ENCODE results near the gene JAKMIP3. TPM values are rescaled to one million over a fixed set of nuclear protein-coding genes. Genes with fewer than 3 reads are reported as not detected.

Gene JAKMIP3
- total and polyA plus RNA-seq, 2 donors (not counting 1 experiment from before 2014, with no cell fraction given): 0.17 to 0.21 TPM

DNA sequence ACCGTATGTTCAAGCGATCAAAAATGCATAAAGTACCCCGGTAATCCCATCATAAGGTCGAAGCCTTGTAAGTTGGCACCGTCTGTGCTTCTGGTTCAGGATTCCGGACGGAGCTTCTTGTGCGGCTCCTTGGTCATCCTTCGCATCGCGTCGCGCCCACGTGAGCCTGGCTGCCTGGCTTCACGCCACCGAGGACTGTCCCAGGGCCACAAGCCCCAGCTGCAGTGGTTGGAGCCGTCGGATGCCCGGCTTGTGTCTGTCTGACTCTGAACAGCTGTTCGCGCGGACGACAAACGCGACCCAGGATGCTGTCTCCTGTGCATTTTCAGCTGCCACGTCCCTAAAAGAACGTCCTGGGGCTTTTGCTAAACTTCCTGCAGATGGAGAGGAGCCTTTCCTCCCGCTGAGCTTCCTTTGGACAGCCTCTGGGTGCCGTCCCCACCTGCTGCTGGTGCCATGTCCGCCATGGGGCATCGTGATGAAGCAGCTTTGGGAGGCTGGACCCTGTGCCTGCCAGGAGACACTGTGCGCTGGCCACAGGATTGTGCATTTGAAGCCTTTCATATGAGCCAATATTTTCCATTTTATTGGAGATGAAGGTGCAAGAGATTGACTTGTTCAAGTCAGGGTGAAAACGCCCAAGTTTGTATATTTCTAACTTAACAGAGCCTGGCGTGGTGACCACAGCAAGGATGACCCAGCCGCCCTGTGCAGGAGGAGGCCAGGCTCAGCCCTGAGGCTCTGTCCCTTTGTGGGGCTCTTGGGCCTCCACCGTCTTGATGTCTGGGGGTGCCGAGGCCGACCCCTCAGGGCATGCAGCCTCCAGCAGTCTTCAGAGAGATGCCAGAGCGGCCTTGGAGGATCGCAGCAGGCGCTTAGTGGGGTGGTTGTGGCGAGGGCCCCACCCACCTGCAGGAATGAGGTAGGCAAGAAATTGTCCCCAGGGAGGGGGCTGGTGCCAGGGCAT, 6.7 kb upstream of the JAKMIP3 start:
- WGBS (ENCODE audit: insufficient coverage): 86% methylated on average over 41 of the region's 42 CpGs
- peaks cover 0 to 17% (median 0%) of the 10 kb centered on the region in 3 donors for H3K9me3 ChIP-seq (ENCODE audit: control extremely low read depth in 1 of 3, control insufficient read depth in 2 of 3, insufficient read depth in 1 of 3, low read length in 2 of 3)
- H2AFZ ChIP-seq (ENCODE audit: insufficient read depth, low read depth, low read length, poor library complexity, severe bottlenecking): no peak overlapping the region
- H3K4me3 ChIP-seq (ENCODE audit: control extremely low read depth in 1 of 5, extremely low read depth in 1 of 5, insufficient read depth in 1 of 5, low read depth in 2 of 5, low read length in 4 of 5): no peak overlapping the region
- H3K27ac ChIP-seq (ENCODE audit: low read length in 2 of 2): no peak overlapping the region
- DNase-seq: no peak
- peaks cover 0 to 3% (median 0%) of the 10 kb centered on the region in 4 experiments for H3K27me3 ChIP-seq (replicated peaks in 1 of 4; ENCODE audit: control extremely low read depth in 1 of 4, control insufficient read depth in 3 of 4, insufficient read depth in 4 of 4, low read length in 3 of 4)
- Mint-ChIP-seq H3K4me1 (no peaks in the 10 kb centered on the region), H3K9me3 (ENCODE audit: insufficient read depth) (no peaks in the 10 kb centered on the region), H3K4me3 (no peak overlapping the region), H3K27ac (no peak overlapping the region), H3K27me3 (peaks cover 4% of the 10 kb centered on the region)
- CTCF ChIA-PET: interaction anchor here (1.4 kb wide), 1 partner anchor 36 kb away, joined by 3 read pairs; no protein-coding TSS in a partner anchor
- no peak for ATAC-seq (ENCODE audit: low read depth)
- no peak for TF ChIP-seq EZH2 (IDR thresholded peaks at IDR 0.05; ENCODE audit: borderline replicate concordance, insufficient read depth, low read depth, low read length, poor library complexity, severe bottlenecking)
- TF ChIP-seq, protein P1, sequence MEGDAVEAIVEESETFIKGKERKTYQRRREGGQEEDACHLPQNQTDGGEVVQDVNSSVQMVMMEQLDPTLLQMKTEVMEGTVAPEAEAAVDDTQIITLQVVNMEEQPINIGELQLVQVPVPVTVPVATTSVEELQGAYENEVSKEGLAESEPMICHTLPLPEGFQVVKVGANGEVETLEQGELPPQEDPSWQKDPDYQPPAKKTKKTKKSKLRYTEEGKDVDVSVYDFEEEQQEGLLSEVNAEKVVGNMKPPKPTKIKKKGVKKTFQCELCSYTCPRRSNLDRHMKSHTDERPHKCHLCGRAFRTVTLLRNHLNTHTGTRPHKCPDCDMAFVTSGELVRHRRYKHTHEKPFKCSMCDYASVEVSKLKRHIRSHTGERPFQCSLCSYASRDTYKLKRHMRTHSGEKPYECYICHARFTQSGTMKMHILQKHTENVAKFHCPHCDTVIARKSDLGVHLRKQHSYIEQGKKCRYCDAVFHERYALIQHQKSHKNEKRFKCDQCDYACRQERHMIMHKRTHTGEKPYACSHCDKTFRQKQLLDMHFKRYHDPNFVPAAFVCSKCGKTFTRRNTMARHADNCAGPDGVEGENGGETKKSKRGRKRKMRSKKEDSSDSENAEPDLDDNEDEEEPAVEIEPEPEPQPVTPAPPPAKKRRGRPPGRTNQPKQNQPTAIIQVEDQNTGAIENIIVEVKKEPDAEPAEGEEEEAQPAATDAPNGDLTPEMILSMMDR (IDR thresholded peaks at IDR 0.05): no peak
- H3K36me3 ChIP-seq (replicated peaks in 1 of 2; ENCODE audit: control extremely low read depth in 1 of 2, control insufficient read depth in 1 of 2, extremely low read depth in 1 of 2, insufficient read depth in 2 of 2, low read length in 1 of 2): no peaks in the 10 kb centered on the region
- H3K4me2 ChIP-seq (replicated peaks; ENCODE audit: low read depth, low read length, poor library complexity, severe bottlenecking): no peak overlapping the region
- no peaks in the 10 kb centered on the region for H3K79me2 ChIP-seq (ENCODE audit: control insufficient read depth, insufficient read depth, low read length)
- H3K9ac ChIP-seq (ENCODE audit: low read length): no peak overlapping the region
- no peaks in the 10 kb centered on the region for H4K20me1 ChIP-seq (ENCODE audit: control insufficient read depth, insufficient read depth, low read length, poor library complexity, severe bottlenecking)
- POLR2A ChIA-PET: no interaction called here
- intact Hi-C loops (cut with micrococcal nuclease): no loop called here
- H3K4me1 ChIP-seq (ENCODE audit: control insufficient read depth in 2 of 2, insufficient read depth in 2 of 2, low read length in 2 of 2): no peaks in the 10 kb centered on the region
